ENCODE measurements around the gene PTDSS2.

The PTDSS2 gene

GRCh38 chr11:492427-493226 is 42.5 kb downstream of the PTDSS2 start:
- DNase-seq (ENCODE audit: low read depth) = no peak

- no peak for DNase-seq (ENCODE audit: low read depth)
Observed at GRCh38 chr11:494761-495536, 44.9 kb downstream of the PTDSS2 start.

DNA sequence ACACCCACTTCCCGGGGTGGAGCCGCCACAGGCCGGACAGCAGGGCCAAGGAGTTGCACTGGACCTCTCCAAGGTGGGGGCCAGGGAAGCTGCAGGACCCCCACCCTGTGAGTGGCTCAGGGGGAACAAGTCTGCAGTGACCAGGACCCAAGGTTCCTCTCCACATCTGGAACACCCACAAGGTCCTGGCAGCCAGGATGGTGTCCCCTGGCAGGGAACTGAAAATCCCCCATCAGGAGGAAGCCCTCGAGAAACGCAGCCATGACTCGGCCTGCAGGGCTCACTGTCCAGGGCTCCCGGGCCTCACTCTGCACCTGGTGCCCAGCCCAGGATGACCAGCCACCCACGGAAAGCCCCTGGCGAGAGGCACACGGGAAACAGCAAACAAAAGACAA is 45.5 kb downstream of the PTDSS2 start:
- DNase-seq (ENCODE audit: low read depth) = no peak

GRCh38 chr11:496834-497564 is 46.9 kb downstream of the PTDSS2 start:
- DNase-seq (ENCODE audit: low read depth) = no peak

GRCh38 chr11:497565-498296 is 47.7 kb downstream of the PTDSS2 start:
- no peak for DNase-seq (ENCODE audit: low read depth)

- DNase-seq (ENCODE audit: low read depth) = no peak
Observed at GRCh38 chr11:498297-499181, 48.5 kb downstream of the PTDSS2 start.

- DNase-seq (ENCODE audit: low read depth) = no peak
Observed at GRCh38 chr11:499201-500076, 49.4 kb downstream of the PTDSS2 start.

GRCh38 chr11:501001-501682 is 51.1 kb downstream of the PTDSS2 start:
- DNase-seq (ENCODE audit: low read depth) = no peak

DNA sequence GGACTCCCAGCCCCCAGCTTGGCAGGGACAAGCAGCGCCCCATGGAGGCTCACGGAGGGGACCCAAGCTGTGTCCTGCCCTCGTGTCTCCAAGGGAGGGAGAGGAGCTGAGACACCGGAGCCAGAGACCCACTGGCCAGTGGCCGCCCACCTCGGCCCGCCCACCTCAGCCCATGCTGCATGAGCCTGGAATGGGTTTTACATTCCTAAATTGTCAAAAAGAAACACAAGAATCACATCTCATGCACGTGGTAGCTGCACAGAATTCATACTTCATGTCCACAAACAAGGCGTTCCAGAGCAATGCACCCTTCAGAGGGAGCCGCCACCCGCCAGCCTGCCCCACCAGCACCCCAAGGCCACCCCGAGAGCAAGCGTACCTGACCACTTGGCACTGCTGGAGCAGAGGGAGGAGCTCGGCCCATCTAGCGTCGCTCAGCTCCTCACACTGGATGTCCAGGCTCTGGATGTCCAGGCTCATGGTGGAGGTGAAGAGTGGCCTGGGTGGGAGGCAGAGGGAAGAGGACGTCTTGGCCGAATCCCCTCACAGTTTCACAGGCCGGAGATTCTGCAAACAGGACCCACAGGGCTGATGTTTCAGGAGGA is 51.7 kb downstream of the PTDSS2 start:
- no peak for DNase-seq (ENCODE audit: low read depth)

DNA sequence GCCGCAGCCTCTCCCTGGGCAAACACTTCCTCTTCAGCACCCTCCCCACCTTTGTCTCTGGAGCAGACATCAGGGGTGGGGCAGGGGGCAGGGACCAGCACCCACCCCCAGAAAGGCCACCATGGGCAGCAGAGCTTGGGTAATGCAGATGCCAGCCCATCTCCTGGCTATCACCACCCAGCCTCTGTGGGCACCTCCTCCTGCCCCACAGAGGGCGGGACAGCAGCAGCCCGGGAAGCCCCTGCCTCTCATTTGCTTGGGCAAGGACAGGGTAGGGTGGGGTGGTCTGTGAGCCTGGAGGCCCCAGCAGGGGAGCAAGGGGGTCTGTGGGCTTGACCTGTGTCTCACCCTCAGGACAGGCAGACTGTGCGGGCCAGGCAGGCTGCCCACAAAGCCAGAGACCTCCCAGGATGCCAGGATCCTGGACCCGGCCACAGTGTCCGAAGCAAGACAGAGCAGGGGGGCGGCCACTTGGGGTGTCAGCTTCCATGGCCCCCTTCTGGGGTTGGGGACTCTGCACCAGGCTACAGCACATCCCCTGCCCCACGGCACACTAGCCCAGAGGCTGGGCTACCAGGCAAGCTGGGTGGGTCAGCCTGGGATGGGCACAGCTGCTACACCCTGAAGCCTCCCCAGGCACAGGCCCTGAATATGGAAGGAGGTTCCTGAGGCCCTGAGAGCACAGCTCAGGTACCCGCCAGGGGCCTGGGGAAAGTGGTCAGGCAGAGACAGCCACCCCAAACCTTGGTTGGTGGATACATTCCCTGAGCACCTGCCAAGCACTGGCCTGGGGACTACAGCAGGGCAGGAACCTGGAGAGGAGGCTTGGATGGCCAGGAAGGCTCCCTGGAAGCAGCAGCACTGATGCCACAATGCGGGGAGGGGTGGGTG is 52.5 kb downstream of the PTDSS2 start:
- no peak for DNase-seq (ENCODE audit: low read depth)

DNA sequence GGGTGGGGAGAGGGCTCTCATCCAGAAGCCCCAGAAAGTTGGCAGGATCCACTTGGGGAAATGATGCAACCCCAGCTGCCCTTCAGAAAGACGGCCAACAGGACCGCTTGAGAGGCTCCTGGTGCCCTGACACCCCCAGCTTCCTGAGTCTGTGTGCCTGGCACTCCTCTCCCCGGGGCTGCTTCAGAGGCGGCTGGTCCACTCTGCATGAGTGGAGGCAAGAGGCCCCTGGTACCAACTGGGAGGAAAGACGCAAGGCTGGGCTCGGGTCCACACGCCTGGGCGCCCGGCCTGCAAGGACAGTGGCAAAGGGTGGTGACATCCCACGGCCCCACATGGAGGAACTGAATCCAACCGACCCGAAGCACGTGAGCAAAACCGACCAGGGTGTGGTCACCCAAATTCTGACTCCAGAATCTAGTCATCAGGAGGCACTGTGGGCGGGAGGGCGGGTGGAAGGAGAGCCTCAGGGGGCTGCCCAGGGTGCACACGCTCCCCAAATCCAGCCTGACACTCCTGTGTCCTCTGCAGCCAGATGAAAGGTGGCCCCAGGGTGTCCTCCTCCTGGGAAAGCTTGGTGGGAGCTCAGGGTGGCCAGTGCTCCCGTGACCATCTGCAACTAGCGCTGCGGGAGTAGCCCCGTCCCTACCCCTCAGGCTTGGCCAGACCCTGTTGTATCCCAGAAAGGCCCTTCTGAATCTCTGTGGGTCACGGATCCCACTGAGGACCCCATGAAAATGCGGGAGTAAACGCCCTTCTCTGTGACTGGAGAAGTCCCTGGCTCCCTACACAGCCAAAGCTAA is 53.3 kb downstream of the PTDSS2 start:
- DNase-seq (ENCODE audit: low read depth) = no peak

DNA sequence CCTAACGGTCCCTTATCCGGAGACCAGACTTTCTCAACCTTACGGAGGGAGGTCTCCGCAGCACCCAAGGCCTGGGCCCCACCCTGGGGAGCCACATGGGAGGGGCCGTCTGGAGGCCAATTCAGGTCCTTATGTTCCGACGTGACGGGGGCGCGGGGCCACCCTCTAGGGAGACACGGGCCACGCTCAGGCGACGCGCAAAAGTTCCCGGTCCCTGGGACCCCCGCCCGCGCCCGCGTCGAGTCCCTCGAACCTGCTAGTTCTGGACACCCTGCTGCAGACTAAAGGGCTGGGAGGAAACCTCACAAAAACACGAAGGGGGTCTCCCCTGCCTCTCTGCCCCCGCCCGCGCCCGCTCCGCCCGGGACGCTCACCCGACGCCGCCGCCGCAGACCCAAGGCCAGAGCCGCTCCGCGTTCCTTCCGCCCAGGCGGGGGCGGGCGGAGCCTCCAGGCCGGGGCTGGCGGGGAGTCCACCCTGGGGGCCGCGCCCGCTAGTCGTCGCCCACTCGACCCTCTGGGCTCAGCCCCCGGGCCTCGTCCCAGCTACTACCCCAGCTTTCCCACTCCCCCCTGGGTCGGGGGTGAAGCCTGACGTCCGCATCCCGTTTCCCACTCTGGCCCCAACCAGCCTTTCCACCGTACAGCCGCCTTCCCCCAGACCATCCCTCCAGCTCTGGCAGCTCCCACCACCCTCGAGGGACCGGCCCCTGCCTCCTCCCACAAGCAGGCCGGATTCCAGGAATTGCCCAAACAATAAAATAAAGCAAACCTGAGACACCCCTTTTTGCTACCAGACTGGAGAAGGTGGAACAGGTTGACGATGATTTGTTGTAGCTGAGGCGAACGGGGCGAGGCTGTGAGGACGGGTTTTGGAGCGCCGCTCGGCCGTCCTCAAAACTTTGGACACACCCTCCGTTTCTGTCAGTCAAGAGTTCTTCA is 54.2 kb downstream of the PTDSS2 start:
- DNase-seq (ENCODE audit: low read depth) = no peak

GRCh38 chr11:504994-505344 is 54.9 kb downstream of the PTDSS2 start:
- DNase-seq (ENCODE audit: low read depth) = no peak

DNA sequence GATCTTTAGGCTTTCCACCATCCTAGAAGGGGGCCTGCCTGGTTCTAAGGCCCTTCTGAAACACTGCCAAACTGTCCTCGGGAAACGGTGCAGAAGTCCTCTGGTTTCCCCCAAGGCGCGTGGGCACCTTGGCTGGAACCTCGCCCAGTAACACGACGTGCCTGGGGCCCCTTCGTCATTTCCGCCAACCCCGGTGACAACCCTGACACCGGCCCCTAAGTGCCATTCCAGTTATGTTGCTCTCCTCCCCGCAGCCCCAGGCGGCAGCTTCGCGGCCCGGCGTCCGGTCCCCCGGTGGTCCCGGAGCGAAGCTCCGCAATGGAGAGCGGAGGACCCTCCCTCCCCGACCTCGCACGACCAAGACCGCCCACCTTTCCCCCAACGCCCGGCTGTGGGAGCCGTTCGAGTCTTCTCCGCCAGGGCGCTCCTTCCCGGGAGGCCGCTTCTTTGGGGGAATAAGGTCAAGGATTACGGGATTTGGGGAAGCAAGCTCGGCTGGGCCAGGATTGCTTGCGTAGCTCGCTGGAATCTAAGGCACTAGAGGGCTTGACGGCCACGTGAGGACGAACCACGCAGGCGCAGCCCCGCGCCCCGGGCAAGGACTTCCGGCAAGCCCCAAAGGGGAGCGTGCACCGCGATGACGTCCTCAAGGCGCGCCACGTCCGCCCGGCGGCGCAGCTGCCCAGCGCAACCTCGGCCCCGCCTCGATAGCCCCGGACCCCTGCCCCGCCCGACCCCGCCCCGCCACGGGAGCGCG is 56.3 kb downstream of the PTDSS2 start:
- DNase-seq (ENCODE audit: low read depth) = peak; percentile 95

- DNase-seq (ENCODE audit: low read depth) = peak; percentile 99
Observed at GRCh38 chr11:506995-507726, 57.1 kb downstream of the PTDSS2 start, which contains the start of gene RNH1. TSS of gene RNH1 (minus strand) at chr11:507242. CDS start at chr11:502162, 5,080 bp downstream.
